ENCODE data around the gene UNC5A.

The UNC5A gene

DNA sequence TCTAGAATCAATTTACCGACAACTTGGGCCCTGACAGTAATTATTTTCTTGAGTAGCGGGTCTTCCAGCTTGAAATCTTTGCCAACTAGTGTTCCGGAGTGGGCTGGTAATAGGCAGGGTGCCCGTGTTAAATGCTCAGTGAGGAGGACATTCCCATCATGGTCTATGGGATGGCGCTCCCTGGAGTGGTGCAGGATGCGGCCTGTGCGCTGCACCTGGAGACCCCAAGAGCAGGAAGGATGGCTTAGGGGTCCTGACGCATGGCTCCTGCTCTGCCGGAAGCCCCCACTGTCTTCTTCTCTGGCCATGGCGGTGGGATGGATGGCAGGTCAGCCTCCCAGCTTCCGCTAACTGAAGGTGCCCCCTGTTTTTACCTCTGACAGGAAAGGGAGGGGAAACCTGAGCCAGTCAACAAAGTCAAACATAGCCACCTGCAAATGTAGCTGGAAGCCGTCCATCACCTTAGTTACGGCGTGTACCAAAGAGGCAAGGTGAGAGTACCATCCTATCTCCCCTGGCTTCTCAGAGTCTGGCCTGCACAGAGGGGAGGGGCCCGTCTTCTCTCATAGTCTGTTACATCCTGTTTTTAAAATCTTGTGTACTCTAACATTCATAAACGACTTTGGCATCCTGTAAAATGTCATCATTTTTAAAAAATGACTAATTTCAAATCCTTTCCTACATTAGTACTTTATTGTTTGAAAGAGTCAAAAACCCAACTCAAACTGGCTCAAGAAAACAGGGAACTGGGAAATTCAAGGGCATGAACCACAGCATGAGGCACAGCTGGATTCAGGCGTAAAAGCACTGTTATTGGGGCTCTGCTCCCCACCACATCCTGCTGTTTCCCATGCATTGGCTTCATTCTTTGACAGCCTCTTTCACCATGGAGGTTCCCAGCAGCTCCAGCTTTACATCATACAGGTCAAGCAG is 28.5 kb upstream of the UNC5A start:
- DNase-seq (ENCODE audit: low read depth, low spot score), result no peak

DNA sequence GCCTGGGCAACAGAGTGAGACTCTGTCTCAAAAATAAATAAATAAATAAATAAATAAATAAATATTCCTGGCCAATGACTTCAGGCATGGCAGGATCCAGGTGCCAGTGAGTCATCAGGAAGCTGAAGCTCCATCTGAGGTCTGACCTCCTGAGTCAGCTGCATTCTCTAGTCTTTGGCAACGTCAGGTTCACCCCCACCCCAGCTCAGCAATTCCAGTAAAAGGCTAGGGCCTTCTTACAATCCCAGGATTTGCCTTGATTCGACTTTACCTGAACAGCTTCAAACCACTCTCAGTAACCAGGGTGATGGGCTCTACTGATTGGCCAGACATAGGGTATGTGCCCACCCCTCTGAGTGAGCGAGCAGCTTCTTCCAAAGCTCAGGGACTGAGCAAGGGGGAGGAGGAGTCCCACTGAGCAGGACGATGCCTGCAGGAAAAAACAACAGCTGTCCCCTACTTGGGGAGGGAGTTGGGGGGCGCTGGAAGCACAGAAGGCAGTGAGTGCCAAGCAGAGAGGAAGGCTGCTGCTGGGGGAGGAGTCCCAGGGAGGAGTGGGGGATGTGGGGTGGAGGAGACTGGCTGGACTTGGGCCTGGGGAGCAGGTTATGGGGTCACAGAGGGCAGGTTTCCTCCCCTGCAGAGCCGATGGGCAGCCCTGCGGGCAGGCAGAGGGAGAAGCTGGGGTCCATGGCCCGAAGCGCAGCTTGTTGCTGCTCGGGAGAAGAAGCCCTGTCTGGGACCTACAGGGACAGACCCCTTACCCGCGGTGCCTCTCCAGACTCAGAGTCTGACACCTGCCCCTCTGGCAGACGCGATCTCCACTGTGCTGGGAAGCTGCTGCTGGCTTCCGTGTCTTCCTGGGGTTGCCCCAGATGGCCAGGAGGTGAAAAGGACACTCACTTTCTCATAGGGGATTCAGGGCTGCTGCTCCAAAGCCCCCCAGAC is 25.9 kb upstream of the UNC5A start:
- peak; percentile 20 for DNase-seq (ENCODE audit: low read depth, low spot score)

DNA sequence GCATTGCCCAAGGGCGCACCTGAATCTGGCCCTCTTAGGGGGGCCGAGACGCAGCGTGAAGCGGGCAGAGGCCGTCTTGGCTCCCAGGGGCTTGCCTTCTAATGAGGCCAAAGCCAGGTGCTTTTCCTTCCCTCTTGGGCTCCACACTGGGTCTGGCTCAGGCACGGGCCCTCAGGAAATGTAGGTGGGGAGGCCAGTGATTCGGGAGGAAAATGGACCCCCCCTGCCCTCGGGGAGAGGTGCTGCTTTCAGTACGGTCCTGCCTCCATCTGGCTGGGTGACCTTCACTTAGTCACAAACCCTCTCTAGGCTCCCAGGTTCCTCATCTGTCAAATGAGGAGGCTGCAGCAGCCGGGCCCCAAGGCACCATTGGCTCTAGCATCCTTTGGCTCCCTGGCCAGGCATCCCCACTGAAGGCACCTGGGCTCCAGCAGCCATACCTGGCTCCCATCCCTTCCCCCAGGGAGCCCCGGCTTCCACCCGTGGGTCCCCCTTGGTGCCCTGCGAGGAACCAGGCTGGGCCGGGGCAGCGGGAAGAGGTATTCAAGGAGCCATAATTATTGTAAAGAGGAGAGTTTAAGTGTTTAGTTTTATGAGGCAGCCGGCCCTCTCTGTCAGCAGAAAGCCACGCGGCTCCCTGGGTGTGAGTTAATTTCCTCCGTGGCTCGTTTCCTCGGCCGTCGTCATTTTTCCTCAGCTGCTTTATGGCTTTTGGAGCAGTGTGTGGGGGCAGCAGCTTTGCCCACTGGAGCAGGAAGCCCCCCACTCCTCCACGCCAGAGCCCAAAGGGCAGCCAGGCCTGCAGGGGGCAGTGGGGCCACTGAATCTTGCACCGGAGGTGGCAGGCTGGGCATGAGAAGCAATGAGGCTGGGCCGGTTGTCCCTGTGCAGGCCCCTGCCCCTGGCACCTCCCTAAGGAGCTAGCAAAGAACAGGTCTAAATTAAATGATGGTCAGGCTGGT is 24.9 kb upstream of the UNC5A start:
- DNase-seq (ENCODE audit: low read depth, low spot score), result no peak

DNA sequence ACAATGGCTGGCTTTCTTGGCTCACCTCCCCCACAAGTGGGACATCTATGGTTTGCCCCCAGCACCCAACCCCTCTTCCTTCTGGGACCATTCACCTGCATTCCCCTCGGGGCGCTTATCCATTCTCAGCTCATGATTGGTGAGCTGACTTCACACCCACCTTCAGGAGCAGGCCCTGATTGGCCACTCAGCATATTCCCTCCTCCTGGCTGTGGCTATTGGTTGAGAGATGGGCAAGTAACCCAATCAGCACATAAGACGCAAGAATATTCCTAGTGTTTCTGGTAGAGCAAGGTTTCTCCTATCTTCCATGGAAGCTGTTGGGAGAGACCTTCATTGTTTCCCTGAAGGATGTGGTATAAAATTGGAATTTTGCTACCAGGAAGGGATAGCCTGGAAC is 22.7 kb upstream of the UNC5A start:
- DNase-seq (ENCODE audit: low read depth, low spot score), result no peak

DNA sequence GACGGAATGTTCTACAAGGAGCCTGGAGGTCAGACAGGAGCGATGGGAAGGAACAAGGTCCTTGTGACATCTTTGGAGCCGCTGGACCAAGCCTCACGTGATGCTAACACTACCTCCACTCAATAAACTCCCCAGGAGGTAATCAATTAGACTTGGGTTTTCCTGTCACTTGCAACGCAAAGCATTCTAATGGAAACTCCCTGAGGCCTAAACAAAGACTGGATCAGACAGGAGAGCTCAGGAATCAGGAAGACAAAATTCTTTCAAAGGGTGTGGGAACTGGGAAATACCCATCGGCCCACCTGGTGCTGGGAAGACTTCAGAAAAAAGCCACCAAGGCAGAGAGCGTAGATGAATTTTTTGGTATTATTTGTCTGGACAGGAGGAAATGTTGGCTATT is 22.3 kb upstream of the UNC5A start:
- no peak for DNase-seq (ENCODE audit: low read depth, low spot score)

DNA sequence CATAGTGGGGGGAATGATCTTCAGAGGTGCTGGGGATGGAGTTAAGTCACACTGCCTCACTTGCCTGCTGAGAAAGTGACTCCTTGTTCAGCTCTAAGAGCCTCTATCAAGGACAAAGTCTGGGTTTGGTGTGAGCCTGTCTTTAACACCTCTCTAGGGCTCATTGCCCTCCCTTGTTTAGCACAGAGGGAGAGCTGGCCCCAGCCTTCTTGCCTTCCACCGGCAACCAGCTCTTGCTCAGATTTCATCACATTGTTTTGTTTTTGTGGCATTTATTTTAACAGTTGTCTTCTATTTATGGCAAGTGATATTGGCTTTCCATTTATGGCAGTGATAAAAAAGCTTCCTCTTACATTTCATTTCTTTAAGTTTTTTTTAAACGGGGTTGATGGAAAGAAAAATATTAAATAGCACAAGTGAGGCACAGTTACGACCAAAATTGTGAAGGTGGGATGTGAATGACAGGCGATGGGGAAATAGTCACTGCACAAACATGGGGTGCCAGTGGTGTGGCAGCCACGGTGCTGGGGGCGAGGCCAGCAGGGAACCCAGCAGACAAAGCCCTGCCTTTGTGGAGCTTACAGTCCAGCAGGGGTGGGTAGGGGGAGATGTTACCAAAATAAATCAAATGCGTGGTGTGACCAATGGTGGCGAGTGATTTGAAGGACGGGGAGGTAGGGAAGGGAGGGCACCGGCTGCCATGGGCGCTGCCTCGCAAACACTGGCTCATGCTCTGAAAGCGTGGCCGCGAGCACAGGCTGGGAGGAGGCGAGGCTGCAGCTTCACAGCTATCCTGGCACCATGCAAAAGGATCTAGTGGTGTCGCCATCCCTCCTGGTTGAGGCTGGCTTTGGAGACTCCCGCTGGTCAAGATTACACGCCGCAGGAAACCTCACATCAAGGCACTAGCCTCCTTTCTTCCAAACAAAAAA is 21.2 kb upstream of the UNC5A start:
- DNase-seq (ENCODE audit: low read depth, low spot score), result no peak

DNA sequence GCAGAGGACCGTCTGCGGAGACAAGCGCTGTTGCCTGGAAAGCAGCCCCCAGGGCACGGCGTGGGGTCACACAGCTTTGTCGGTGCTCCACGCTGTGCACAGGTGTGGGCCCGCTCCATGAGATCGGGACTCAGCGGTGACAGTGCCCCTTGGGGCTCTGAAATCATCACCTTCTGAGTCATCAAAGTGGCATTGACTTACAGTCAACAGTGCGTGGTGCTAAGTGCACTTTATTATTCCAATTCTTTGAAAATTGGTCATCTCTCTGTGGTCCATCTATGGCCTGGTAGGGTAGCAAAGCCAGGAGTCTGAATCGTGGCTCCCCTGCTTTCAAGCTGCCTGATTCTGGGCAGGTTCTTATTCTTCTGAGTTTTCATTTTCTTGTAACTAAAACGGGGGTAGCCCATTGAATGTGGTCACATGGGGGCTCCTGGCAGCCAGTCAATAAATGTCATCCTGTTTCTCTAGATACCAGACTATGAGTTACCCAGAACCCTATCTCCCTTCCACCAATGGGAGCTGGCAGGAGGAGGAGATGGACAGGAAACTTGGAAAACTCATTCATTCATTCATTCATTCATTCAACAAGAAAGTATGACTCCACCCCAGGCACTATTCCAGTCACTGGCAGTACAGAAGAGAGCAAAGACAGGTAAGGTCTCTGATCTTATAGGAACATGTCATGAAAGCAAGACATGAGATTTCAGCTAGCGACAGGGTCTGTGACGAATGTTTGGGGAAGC is 20.3 kb upstream of the UNC5A start:
- no peak for DNase-seq (ENCODE audit: low read depth, low spot score)

DNA sequence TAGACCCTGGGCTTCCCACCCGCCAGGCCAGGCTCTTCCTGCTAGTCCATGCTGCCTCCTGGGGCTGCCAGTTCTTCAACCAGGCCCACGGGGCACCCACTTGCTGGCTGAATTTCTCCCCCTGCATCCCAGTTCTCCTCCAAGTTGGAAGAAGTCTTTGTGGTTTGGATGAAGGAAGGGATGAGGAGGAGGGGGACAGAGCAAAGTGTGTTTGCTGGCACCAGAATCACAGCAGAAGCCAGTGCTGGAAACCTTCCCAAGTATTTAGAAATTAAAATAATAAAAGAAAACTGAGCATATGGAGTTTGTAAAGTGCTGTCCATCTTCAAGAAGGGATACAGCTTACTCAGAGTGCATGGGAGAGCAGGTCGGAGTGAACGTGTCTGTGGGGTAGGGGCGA is 19.4 kb upstream of the UNC5A start:
- no peak for DNase-seq (ENCODE audit: low read depth, low spot score)

DNA sequence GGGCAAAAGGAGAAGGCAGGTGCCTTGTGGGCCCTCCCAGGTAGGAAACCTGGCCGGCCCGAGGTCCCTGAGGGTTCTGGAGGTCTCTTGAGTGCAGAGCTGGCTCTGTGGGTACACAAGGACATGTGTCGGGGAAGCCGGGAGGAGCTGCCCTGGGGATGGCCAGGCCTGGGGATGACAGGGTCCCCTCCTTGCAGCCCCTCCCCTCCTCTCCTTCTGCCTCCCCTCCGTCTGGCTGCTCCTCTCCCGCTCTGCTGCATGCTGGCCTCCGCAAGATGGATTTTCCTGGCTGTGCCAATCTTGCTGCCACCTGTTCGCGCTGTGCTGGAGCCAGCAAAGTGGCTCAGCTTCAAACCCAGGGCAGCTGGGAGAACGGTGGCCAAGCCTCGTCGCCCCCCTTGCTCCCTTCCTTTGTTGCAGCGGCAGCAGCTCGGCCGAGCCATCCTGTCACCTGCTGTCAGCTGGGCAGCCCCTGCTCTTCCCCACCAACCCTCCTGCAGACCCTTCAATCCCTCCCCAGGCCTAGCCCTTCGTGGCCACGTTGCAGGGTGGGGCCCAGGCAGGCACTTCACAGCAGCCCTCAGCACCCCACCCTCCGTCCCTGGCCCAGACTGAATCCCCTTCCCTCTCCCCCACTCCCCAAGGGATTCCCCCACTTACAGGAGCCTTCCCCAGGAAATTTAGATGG is 17.6 kb upstream of the UNC5A start:
- no peak for DNase-seq (ENCODE audit: low read depth, low spot score)

DNA sequence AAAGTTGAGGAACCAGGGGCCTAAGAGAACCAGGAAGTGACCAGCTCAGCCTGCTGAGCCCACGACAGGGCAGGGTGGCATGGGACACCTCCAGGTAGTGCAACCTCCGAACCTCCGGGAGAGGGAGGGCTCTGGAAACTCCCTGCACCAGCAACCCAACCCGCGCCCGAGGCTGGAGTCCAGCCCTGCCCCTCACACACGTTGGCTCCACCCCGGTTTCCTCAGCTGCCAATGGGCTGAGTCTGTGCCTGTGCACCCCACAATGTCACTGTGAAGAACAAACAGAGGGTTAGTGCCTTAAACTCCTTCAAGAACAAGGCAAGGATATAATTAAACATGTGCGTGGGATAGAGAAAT is 17.0 kb upstream of the UNC5A start:
- DNase-seq (ENCODE audit: low read depth, low spot score), result no peak

DNA sequence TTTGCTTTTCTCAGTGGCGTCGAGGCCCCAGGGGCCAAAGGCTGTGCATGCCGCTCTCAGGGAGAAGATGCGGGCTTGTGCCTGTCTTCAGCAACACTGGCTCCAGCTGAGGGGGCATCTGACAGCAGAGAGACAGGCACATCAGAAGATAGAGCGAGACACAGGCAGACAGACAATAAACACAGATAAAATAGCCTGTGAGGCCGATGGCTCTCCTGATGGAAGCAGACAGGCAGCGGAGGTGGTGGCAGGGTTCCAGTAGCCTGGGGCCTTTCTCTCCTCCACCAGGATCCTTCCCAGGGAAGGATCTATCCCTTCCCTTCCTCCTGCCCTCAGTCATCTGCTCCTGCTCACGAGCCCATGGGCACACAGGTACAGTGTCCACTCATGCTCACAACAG is 16.6 kb upstream of the UNC5A start:
- DNase-seq (ENCODE audit: low read depth, low spot score), result no peak

DNA sequence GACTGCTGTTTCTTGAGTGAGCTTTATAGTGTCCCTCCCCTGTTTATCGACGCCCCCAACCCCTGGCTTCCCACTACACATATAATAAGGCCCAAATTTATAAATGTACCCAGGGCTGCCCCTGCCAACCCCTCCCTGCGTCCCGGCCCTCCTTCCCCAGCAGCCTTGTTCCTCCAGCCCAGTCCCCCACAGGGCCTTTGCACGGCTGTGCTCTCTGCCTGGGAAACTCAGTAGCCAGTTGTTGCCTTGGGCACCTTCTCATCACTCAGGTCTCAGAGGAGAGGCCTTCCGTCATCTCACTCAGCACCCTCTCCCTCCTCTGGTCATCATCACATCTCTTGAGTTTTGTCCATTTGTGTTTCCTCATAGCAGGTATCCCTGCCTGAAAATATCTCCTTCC is 15.8 kb upstream of the UNC5A start:
- DNase-seq (ENCODE audit: low read depth, low spot score), result no peak

DNA sequence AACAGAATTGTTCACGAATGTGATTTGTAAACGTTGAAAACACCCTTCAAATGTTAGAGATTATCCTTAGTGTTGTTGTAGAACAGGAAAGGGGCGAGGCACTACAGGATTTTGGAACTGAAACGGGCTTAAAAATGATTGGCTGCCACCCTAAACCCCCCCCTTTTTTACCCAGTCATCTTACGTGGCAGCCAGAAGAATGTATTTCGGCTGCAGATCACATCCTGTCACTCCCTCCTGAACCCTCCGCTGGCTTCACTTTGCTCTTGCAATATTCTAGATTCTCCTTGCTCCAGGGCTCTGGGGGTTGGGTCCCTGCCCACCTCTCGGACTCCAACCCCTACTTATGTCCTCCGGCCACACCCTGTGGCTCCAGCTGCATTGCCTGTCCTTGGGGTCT is 13.9 kb upstream of the UNC5A start:
- DNase-seq (ENCODE audit: low read depth, low spot score), result no peak

DNA sequence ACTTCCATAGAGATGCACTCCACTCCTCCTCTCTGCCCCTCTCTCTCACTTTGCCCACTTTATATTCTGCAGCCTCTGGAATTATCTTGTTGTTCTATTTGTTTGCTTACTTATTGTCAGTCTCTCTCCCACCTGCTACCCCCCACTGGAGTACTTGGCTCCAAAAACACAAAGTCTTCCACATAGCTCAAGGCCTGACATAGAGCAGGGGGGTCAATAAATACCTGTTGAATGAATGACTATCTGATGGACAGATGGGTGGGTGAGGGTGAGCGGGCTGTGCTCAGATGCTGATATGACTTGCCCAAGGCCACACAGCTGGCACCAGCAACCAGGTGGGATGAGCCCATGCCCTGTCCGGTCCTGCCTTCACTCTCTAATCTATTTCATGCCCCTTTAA is 13.4 kb upstream of the UNC5A start:
- no peak for DNase-seq (ENCODE audit: low read depth, low spot score)

DNA sequence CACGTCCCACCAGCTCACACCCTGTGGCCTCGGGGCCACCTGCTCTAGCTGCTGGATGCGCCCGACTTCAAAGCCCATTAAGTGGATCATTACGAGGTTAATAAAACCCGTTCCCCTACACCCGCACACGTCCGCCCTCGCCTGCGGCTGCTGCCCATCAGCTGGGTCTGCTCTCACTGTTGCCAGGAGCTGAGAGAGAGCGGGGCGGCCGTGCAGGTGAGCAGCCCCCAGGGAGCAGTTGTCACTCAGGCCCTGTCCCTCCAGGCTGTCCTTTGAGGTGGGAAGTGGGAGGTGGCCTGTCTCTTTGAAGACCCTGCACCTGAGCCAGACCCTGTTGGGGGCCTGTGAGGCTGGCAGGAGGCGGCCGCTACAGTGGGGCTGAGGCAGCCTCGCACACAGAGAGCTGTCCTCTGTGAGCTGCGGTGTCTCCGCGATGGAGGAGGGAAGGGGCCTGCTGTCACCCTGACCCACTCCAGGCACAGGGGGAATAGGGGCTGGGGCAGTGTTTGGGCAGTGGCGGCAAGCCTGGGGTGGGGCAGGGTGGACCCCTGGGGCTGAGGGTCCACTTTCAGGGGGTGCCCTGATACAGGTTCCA is 12.8 kb upstream of the UNC5A start:
- no peak for DNase-seq (ENCODE audit: low read depth, low spot score)

DNA sequence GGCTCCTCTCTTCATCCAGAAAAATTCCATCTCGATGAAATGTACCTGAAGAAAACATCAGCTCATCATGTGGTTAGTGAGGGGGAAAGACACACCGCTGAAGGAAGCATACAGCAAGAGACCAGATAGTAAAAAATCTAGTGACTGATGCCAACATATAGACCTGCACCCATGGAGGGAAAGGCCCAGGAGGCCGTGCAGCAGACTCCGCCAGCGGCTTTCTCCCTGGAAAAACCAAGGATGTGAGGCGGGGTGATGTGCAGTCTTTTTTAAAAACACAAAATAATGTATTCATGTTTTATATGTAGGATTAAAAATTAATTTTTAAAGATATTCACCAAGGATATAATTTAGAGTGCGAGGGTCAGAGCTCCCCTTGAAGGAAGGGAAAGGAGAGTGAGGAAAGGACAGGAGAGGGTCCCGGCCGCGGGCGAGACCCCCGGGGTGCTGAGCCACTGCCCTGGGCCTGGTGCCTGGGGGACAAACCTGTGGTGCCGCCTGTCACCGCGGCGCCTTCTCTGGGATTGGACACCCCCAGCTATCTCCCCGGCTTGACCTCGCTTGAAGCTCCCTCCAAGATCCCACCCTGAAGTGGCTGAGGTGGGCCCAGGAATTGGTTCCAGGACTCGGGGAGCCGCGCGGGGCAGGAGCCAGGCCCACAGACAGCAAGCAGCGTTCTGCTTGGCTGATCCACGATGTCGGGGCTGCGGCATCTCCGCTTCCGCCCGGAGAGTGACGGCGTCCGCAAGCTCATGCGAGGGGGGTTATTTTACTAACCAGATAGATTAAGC is 12.1 kb upstream of the UNC5A start:
- no peak for DNase-seq (ENCODE audit: low read depth, low spot score)

DNA sequence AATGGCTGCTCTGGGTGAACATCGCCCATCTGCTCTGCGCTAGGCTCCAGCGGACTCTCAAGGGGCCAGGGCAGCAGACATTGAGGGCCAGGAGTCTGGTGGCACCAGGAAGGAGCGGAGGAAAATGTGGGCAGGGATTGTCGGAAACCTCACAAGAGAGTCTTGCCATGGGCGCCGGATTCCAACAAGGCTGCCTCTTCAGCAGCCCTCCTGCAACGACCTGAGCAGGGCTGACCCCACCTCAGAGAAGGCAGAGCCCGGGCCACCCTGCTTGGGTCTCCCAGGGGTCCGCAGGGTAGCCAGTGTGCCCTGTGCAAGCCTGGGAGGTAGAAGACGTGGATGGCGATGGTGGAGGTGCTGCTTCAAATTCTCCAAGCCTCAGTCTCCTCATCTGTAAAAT is 11.4 kb upstream of the UNC5A start:
- no peak for DNase-seq (ENCODE audit: low read depth, low spot score)

DNA sequence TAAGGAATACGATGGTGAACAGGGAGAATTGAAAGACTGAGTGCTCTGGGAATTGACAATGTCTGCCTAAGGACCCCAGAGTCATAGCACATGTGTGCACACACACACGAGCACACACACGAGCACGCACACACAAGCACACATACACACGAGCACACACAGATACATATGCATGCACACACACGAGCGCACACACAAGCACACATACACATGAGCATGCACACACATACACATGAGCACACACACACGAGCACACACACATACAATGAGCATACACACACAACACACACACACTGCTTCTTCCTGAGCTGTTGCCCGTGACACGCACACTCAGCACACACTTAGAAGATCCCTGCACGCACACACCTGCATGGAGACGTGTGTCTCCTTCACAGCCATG is 10.9 kb upstream of the UNC5A start:
- no peak for DNase-seq (ENCODE audit: low read depth, low spot score)

Measured in astrocyte of the hippocampus (primary cell).